HG03378 (cell line): Measurements from ENCODE around the gene COL15A1.
"Not testable (repeated sequence)": the region's sequence is repeated elsewhere in the genome, so short reads cannot be mapped to it uniquely, and the experiment has no call there.

Experiments used
- ATAC-seq: cut with Tn5 transposase; IDR thresholded peaks from one replicate; pipeline ENCODE4 v1.9.1; 2021; ENCODE audit warnings: mild to moderate bottlenecking, moderate library complexity; ENCODE audit not compliant: unreplicated experiment

Gene COL15A1

DNA sequence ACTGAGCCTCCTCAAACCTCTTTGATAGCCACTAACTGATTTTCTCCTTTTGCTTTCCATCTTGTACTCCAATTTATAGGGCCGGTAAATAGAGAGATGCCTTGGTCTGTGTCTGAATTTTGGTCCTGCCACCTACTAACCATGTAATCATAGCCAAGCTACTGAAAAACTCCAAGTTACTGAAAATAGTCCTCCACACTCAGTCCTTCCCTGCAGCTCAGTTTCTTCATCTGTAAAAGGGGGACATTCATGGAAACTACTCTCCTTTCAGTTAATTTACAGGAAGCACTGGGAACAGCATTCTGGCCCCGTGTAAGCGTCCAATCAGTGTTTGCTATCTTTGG lies 131.2 kb downstream of the COL15A1 start:
- ATAC-seq = no peak

GRCh38 chr9:99075246-99075912 lies 131.7 kb downstream of the COL15A1 start:
- no peak for ATAC-seq

DNA sequence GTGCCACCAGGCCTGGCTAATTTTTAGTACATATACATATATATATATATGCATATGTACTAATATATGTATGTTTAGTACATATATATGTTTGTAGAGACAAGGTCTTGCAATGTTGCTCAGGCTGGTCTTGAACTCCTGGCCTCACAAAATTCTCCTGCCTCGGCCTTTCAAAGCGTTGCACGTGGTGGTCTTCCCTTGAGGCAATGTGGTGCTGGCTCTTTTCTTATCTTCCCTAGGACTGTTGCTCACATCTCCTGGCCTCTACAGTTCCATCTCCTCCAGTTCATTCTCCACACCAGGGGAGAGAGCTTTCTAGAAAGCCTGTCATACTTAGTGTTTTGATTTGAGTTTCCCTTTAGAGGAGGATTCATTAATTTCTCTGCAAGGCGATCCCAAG lies 132.3 kb downstream of the COL15A1 start:
- ATAC-seq = no peak

GRCh38 chr9:99076483-99077171 lies 132.9 kb downstream of the COL15A1 start:
- ATAC-seq = no peak

DNA sequence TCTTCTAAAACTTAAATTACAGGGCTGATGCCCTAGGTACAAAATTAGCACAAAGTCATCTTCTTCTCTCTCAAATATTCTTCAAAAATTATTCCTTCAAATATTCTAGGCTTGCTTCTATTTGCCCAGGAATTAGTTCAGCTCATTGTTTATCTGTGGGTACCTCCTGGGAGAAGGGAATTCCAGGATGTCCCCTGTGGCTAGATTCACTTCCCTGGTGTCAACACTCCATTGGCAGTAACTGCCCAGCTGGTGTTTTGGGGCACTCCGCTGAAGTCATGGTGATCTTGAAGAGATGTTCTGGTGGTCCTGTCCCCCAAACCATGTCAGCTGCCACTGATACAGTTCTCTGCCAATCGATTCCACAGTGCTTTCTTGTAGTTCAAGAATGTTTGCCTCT lies 135.0 kb downstream of the COL15A1 start:
- ATAC-seq = no peak

DNA sequence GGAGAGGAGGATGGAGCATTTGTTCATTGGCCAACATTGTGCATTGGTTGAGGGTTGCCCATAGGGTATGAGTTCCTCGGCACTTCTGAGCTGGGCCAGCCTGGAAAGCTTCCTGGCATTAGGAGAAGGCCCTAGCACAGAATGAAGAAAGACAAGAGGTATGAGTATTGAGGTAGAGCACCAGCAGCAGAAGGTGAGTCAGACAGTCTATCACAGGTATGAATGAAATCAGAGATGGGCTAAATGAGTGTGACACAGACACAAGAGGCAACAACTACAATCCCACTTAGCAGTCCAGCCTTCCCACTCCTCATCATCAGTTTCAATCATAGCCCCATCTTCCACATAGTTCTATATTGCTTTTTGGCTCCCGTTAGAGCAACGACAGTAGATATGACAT lies 135.8 kb downstream of the COL15A1 start:
- ATAC-seq = no peak

GRCh38 chr9:99083051-99083450 lies 139.3 kb downstream of the COL15A1 start:
- no peak for ATAC-seq

- ATAC-seq = no peak
Observed at GRCh38 chr9:99085949-99086948, 142.5 kb downstream of the COL15A1 start.

GRCh38 chr9:99087462-99087861 lies 143.8 kb downstream of the COL15A1 start:
- no peak for ATAC-seq

- ATAC-seq = no peak
Observed at GRCh38 chr9:99090336-99091130, 146.8 kb downstream of the COL15A1 start.

- ATAC-seq = no peak
Observed at GRCh38 chr9:99092643-99093491, 149.2 kb downstream of the COL15A1 start.

DNA sequence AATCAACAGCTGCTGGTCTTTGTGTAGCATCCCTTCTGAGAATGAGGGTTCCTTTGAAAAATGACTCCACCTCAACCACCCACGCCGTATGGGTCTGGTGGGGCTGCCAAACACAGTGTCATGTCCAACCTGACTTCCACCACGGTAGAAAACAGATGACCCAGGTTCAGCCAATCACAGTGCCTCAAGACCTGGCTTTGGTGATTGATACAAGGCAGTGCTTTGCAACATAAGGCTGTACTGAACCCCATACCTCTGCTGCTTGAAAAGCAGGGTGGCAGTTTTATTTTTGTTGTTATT lies 149.7 kb downstream of the COL15A1 start:
- no peak for ATAC-seq

GRCh38 chr9:99095565-99095964 lies 151.9 kb downstream of the COL15A1 start:
- no peak for ATAC-seq

DNA sequence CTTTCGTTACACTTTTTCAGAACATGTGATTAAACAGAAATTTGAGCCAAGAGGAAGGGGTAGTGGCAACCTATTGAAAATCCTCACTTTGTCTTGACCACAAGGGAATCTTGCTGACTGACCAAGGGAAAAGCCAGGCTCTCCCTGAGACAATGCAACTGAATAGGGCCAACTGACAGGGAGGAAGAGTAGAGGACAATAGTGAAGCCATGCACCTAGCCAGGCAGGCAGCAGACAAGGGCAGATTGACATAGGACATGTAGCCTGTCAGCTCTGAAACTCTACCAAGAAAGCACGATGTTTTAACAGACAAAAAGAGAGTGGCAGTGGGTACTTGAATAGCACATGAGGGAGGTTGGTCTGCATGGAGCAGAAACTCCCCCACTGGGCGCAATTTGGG lies 152.7 kb downstream of the COL15A1 start:
- ATAC-seq = no peak

DNA sequence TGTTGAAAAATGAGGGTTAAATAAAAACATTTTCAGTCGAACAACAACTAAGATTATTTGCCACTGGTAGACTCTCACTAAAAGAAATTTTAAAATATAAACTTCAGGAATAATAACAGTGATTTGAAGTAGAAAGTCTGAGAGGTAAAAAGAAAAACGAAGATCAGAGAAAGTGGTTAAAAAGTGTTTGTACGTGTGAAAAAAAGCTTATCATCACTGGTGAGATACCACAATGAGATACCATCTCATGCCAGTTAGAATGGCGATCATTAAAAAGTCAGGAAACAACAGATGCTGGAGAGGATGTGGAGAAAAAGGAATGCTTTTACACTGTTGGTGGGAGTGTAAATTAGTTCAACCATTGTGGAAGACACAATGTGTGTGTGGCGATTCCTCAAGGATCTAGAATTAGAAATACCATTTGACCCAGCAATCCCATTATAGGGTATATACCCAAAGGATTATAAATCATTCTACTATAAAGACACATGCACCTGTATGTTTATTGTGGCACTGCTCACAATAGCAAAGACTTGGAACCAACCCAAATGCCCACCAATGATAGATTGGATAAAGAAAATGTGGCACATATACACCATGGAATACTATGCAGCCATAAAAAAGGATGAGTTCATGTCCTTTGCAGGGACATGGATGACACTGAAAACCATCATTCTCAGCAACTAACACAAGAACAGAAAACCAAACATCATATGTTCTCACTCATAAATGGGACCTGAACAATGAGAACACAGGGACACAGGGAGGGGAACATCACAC lies 156.3 kb downstream of the COL15A1 start:
- not testable (repeated sequence) for ATAC-seq

- ATAC-seq = no peak
Observed at GRCh38 chr9:99101271-99101670, 157.6 kb downstream of the COL15A1 start.

- ATAC-seq = no peak
Observed at GRCh38 chr9:99101812-99102211, 158.1 kb downstream of the COL15A1 start.

GRCh38 chr9:99103054-99103895 lies 159.6 kb downstream of the COL15A1 start:
- no peak for ATAC-seq
